Measurements from ENCODE around the gene ANKDD1B. TPM values are rescaled to one million over a fixed set of nuclear protein-coding genes. Genes with fewer than 3 reads are reported as not detected.

Gene ANKDD1B
- total and polyA plus RNA-seq, 9 of the 15 experiments (the other 6 are each of a cell fraction or from before 2014, with no cell fraction given) = 0.04 to 0.29 (median 0.18) TPM; not detected in 1

- H3K4me2 ChIP-seq (ENCODE audit: insufficient read depth, low read length) = peak overlapping the region; percentile 71
- no peaks in the 10 kb centered on the region for H3K9me1 ChIP-seq (ENCODE audit: control insufficient read depth, insufficient read depth, low read length)
- H3K4me3 ChIP-seq = peak overlapping the region; percentile 5; the same call in 1 of the 2 replicates
- POLR2A ChIA-PET = interaction anchor here (0.6 to 1.5 kb wide), 3 partner anchors 29 to 55 kb away, joined by 3 read pairs; no protein-coding TSS in a partner anchor
- peaks cover 55% of the 10 kb centered on the region; the same call in 2 of the 3 replicates for H3K79me2 ChIP-seq (ENCODE audit: control insufficient read depth, insufficient read depth, low read length)
- in situ Hi-C loops (cut with MboI) (no loop called here), intact Hi-C loops (cut with micrococcal nuclease) (loop anchor here (5.0 kb wide), 1 partner anchor 55 kb away; the partner anchor contains the start of genes CERT1 and POLK)
- peak; percentile 82 for FAIRE-seq
- H3K9me3 ChIP-seq (replicated peaks; ENCODE audit: control insufficient read depth, insufficient read depth, low read depth, low read length) = no peaks in the 10 kb centered on the region
- peak; percentile 92 for ATAC-seq
- peaks cover 12% of the 10 kb centered on the region; the same call in 2 of the 3 replicates for H3K36me3 ChIP-seq (ENCODE audit: control insufficient read depth, insufficient read depth, low read length)
- WGBS (ENCODE audit: insufficient coverage, low coverage, missing lambda C conversion rate) = 4% methylated on average over 6 of the region's 6 CpGs
- no peaks in the 10 kb centered on the region for H3K27me3 ChIP-seq (ENCODE audit: control insufficient read depth in 2 of 2, insufficient read depth in 2 of 2, low read length in 2 of 2)
- no TSS peak for BruUV-seq (replicated peaks)
- CTCF ChIA-PET (ENCODE audit: low intra/inter-chr PET ratio) = no interaction called here
- H3K27ac ChIP-seq (ENCODE audit: extremely low read depth, low read depth, low read length) = peak overlapping the region; percentile 79
- peak overlapping the region; percentile 82 for H2AFZ ChIP-seq (ENCODE audit: low read depth, low read length)
- H4K20me1 ChIP-seq (replicated peaks; ENCODE audit: control insufficient read depth, insufficient read depth, low read length) = no peaks in the 10 kb centered on the region
- peaks cover 9 to 30% of the 10 kb centered on the region in 2 experiments for H3K4me1 ChIP-seq (replicated peaks in 1 of 2; ENCODE audit: control insufficient read depth in 2 of 2, insufficient read depth in 2 of 2, low read length in 2 of 2)
- H3K9ac ChIP-seq (ENCODE audit: insufficient read depth in 1 of 2, low read depth in 2 of 2, low read length in 2 of 2) = peak overlapping the region; percentile 56 to 72
- peak; percentile 64 to 78 (median 68) for DNase-seq (ENCODE audit: extremely low read depth in 1 of 4, low spot score in 3 of 4)
- TF ChIP-seq BCL6 (CRISPR knock-in tag; IDR thresholded peaks at IDR 0.05) (no peak), CTCF (IDR thresholded peaks at IDR 0.05 in 2 of 3, conservative IDR thresholded peaks at IDR 0.05 in 1 of 3; ENCODE audit: insufficient read depth in 2 of 3, low read depth in 1 of 3, low read length in 3 of 3) (no peak), HMGN3 (IDR thresholded peaks at IDR 0.05; ENCODE audit: borderline replicate concordance, extremely low read depth, insufficient read length, low read depth, low read length) (no peak), MEF2D (tag; conservative IDR thresholded peaks at IDR 0.05; ENCODE audit: low read depth) (peak; percentile 63; the same call in 1 of the 2 replicates), U2AF1 (optimal IDR thresholded peaks at IDR 0.05; ENCODE audit: low read depth, low read length) (no peak), ZNF780A (CRISPR knock-in tag; IDR thresholded peaks at IDR 0.05) (no peak), NBN (IDR thresholded peaks at IDR 0.05; ENCODE audit: low read depth) (no peak; the same call in 1 of the 2 replicates), MTF1 (CRISPR knock-in tag; IDR thresholded peaks at IDR 0.05; ENCODE audit: borderline replicate concordance) (no peak), ZNF274 (IDR thresholded peaks at IDR 0.05; ENCODE audit: borderline replicate concordance, low read depth, low read length) (no peak), COPS2 (conservative IDR thresholded peaks at IDR 0.05) (no peak), SMARCB1 (IDR thresholded peaks at IDR 0.05; ENCODE audit: insufficient read length, low read depth) (peak; percentile 83), ZNF263 (CRISPR knock-in tag; IDR thresholded peaks at IDR 0.05; ENCODE audit: borderline replicate concordance) (no peak), NUFIP1 (IDR thresholded peaks at IDR 0.05; ENCODE audit: partially characterized antibody) (no peak), TAF15 (IDR thresholded peaks at IDR 0.05; ENCODE audit: low read depth, low read length) (no peak), ZNF431 (CRISPR knock-in tag; IDR thresholded peaks at IDR 0.05) (no peak), NR1H2 (CRISPR knock-in tag; IDR thresholded peaks at IDR 0.05) (no peak), TAF1 (IDR thresholded peaks at IDR 0.05; ENCODE audit: control insufficient read depth, extremely low read depth, insufficient read depth, low read length, severe bottlenecking) (no peak), YY1 (IDR thresholded peaks at IDR 0.05; ENCODE audit: borderline replicate concordance in 1 of 3, control insufficient read depth in 1 of 3, extremely low read depth in 1 of 3, insufficient read depth in 3 of 3, insufficient read length in 1 of 3, insufficient replicate concordance in 2 of 3, low read depth in 1 of 3, low read length in 2 of 3) (peak in 2 of 3 experiments; percentile 46 to 87)
- TF ChIP-seq, protein P1, sequence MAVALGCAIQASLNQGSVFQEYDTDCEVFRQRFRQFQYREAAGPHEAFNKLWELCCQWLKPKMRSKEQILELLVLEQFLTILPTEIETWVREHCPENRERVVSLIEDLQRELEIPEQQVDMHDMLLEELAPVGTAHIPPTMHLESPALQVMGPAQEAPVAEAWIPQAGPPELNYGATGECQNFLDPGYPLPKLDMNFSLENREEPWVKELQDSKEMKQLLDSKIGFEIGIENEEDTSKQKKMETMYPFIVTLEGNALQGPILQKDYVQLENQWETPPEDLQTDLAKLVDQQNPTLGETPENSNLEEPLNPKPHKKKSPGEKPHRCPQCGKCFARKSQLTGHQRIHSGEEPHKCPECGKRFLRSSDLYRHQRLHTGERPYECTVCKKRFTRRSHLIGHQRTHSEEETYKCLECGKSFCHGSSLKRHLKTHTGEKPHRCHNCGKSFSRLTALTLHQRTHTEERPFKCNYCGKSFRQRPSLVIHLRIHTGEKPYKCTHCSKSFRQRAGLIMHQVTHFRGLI (CRISPR knock-in tag; IDR thresholded peaks at IDR 0.05) = no peak
Observed at GRCh38 chr5:75566710-75567309, 44.4 kb upstream of the ANKDD1B start.

All from K562 (cell line).